ENCODE data around the gene DGUOK. TPM values are rescaled to one million over a fixed set of nuclear protein-coding genes. Genes with fewer than 3 reads are reported as not detected.
A peak's percentile ranks its signal among the peaks of the same experiment; 100 is the strongest.
"Not testable (repeated sequence)": the region's sequence is repeated elsewhere in the genome, so short reads cannot be mapped to it uniquely, and the experiment has no call there.

Gene DGUOK
- total RNA-seq, 1 donor from 2014 or later: 70.1 TPM

GRCh38 chr2:73937103-73937885, 10.6 kb downstream of the DGUOK start:
- CTCF ChIA-PET: no interaction called here
- Mint-ChIP-seq H3K4me3 (no peak overlapping the region), H3K36me3 (ENCODE audit: low read depth) (peaks cover 80% of the 10 kb centered on the region)

GRCh38 chr2:73937899-73938298, 11.2 kb downstream of the DGUOK start:
- H3K27ac Mint-ChIP-seq: no peak overlapping the region
- no peak overlapping the region for H3K4me3 Mint-ChIP-seq
- H3K9me3 Mint-ChIP-seq: no peaks in the 10 kb centered on the region
- no peak for TF ChIP-seq CTCF (IDR thresholded peaks at IDR 0.05)
- intact Hi-C loops (cut with micrococcal nuclease): no loop called here
- DNase-seq (no peak), ATAC-seq (ENCODE audit: low read depth) (no peak)
- H3K36me3 Mint-ChIP-seq (ENCODE audit: low read depth): peaks cover 78% of the 10 kb centered on the region
- ChIA-PET POLR2A (no interaction called here), CTCF (interaction anchor here (1.5 kb wide), 1 partner anchor 66 kb away, joined by 3 read pairs; no protein-coding TSS in a partner anchor)
- peaks cover 52% of the 10 kb centered on the region for H3K4me1 Mint-ChIP-seq
- H3K27me3 Mint-ChIP-seq: no peaks in the 10 kb centered on the region

More at GRCh38 chr2:73937103-73937885, 10.6 kb downstream of the DGUOK start:
- DNase-seq: no peak
- ATAC-seq (ENCODE audit: low read depth): no peak
- Mint-ChIP-seq H3K27ac (no peak overlapping the region), H3K9me3 (no peaks in the 10 kb centered on the region), H3K4me1 (peaks cover 55% of the 10 kb centered on the region), H3K27me3 (no peaks in the 10 kb centered on the region)
- POLR2A ChIA-PET: interaction anchor here (1.6 kb wide), 1 partner anchor 10 kb away, joined by 5 read pairs; the partner anchor contains the start of gene DGUOK
- intact Hi-C loops (cut with micrococcal nuclease): no loop called here
- TF ChIP-seq CTCF (IDR thresholded peaks at IDR 0.05): no peak

- TF ChIP-seq CTCF (IDR thresholded peaks at IDR 0.05): no peak
- peaks cover 46% of the 10 kb centered on the region for H3K4me1 Mint-ChIP-seq
- intact Hi-C loops (cut with micrococcal nuclease): no loop called here
- no peak overlapping the region for H3K27ac Mint-ChIP-seq
- no peak for ATAC-seq (ENCODE audit: low read depth)
- ChIA-PET POLR2A (no interaction called here), CTCF (interaction anchor here (0.6 to 1.5 kb wide), 5 partner anchors 27 to 209 kb away, joined by 3 to 4 read pairs (median 3); no protein-coding TSS in a partner anchor)
- H3K36me3 Mint-ChIP-seq (ENCODE audit: low read depth): peaks cover 76% of the 10 kb centered on the region
- H3K9me3 Mint-ChIP-seq: no peaks in the 10 kb centered on the region
- H3K27me3 Mint-ChIP-seq: no peaks in the 10 kb centered on the region
- DNase-seq: no peak
- H3K4me3 Mint-ChIP-seq: no peak overlapping the region
Observed at GRCh38 chr2:73938718-73939352, 12.2 kb downstream of the DGUOK start.

GRCh38 chr2:73939419-73939818, 12.7 kb downstream of the DGUOK start:
- H3K4me3 Mint-ChIP-seq: no peak overlapping the region
- ChIA-PET POLR2A (no interaction called here), CTCF (interaction anchor here (0.6 to 1.5 kb wide), 3 partner anchors 65 to 209 kb away, joined by 3 to 4 read pairs (median 3); no protein-coding TSS in a partner anchor)
- no peaks in the 10 kb centered on the region for H3K9me3 Mint-ChIP-seq
- peak; percentile 52 for ATAC-seq (ENCODE audit: low read depth)
- DNase-seq: no peak
- TF ChIP-seq CTCF (IDR thresholded peaks at IDR 0.05): no peak
- no peak overlapping the region for H3K27ac Mint-ChIP-seq
- peaks cover 74% of the 10 kb centered on the region for H3K36me3 Mint-ChIP-seq (ENCODE audit: low read depth)
- intact Hi-C loops (cut with micrococcal nuclease): no loop called here
- H3K27me3 Mint-ChIP-seq: no peaks in the 10 kb centered on the region
- H3K4me1 Mint-ChIP-seq: peaks cover 46% of the 10 kb centered on the region

GRCh38 chr2:73940066-73940465, 13.4 kb downstream of the DGUOK start:
- CTCF ChIA-PET; ATAC-seq (ENCODE audit: low read depth); DNase-seq; H3K4me3 Mint-ChIP-seq; H3K9me3 Mint-ChIP-seq; POLR2A ChIA-PET; H3K27me3 Mint-ChIP-seq; H3K27ac Mint-ChIP-seq; intact Hi-C loops (cut with micrococcal nuclease): not testable (repeated sequence)
- peaks cover 77% of the 10 kb centered on the region for H3K36me3 Mint-ChIP-seq (ENCODE audit: low read depth)
- H3K4me1 Mint-ChIP-seq: peaks cover 49% of the 10 kb centered on the region
